Keratinocyte (primary cell): Measurements from ENCODE around the gene TCF15. TPM values are rescaled to one million over a fixed set of nuclear protein-coding genes. Genes with fewer than 3 reads are reported as not detected.

Source experiments
- DNase-seq: peaks from one replicate; pipeline ENCODE4 v3.0.0-alpha.2; 2011; ENCODE audit warnings: low read depth, missing footprints, low spot score
- FAIRE-seq: peaks from 2 replicates; lab custom pipeline; 2011; peaks lifted over from hg19 to GRCh38; lab: Jason Lieb, UNC
- H2AFZ ChIP-seq: 2 replicates; pipeline ENCODE4 v1.6.0; 2012; ENCODE audit warnings: low read length, control low read depth, inconsistent platforms; ENCODE audit not compliant: control insufficient read depth
- H3K27ac ChIP-seq: 2 replicates; pipeline ENCODE4 v1.5.1; 2011; ENCODE audit warnings: low read length; ENCODE audit not compliant: control insufficient read depth, insufficient read depth
- H3K27me3 ChIP-seq: 3 replicates; pipeline ENCODE4 v1.6.0; 2011; ENCODE audit warnings: low read length; ENCODE audit not compliant: control insufficient read depth, insufficient read depth; ENCODE audit errors: extremely low read depth
- H3K36me3 ChIP-seq, 2 experiments: 2 replicates in 1 of 2; 3 replicates in 1 of 2; pipeline ENCODE4 v1.5.1; 2011; ENCODE audit warnings: low read length in 2 of 2, mild to moderate bottlenecking in 1 of 2; ENCODE audit not compliant: control insufficient read depth in 2 of 2, insufficient read depth in 2 of 2; ENCODE audit errors: extremely low read depth in 1 of 2
- H3K4me1 ChIP-seq: 3 replicates; pipeline ENCODE4 v1.5.1; 2011; ENCODE audit warnings: low read length; ENCODE audit not compliant: control insufficient read depth, insufficient read depth; ENCODE audit errors: extremely low read depth
- H3K4me2 ChIP-seq: 3 replicates; pipeline ENCODE4 v1.6.0; 2011; ENCODE audit warnings: low read depth, low read length; ENCODE audit not compliant: control insufficient read depth, insufficient read depth; ENCODE audit errors: extremely low read depth
- H3K4me3 ChIP-seq, 3 experiments: fragments of 200-600 bp in 1 of 3; sonication (generic) in 1 of 3; 2 replicates in 2 of 3; 3 replicates in 1 of 3; pipeline ENCODE4 v1.5.1; 2011 to 2016; ENCODE audit warnings: low read length in 3 of 3, mild to moderate bottlenecking in 3 of 3, control low read depth in 2 of 3, inconsistent platforms in 1 of 3, low read depth in 1 of 3, mixed read lengths in 1 of 3, mixed run types in 1 of 3, moderate library complexity in 1 of 3; ENCODE audit not compliant: control insufficient read depth in 2 of 3, insufficient read depth in 2 of 3; ENCODE audit errors: extremely low read depth in 1 of 3
- H3K79me2 ChIP-seq: 2 replicates; pipeline ENCODE4 v1.6.0; 2012; ENCODE audit warnings: low read length; ENCODE audit not compliant: control insufficient read depth, insufficient read depth
- H3K9ac ChIP-seq: 3 replicates; pipeline ENCODE4 v1.6.0; 2011; ENCODE audit warnings: low read length; ENCODE audit not compliant: control insufficient read depth, insufficient read depth; ENCODE audit errors: extremely low read depth
- H3K9me1 ChIP-seq: 3 replicates; pipeline ENCODE4 v1.6.0; 2011; ENCODE audit warnings: low read length; ENCODE audit not compliant: control insufficient read depth, insufficient read depth; ENCODE audit errors: extremely low read depth
- H3K9me3 ChIP-seq: 2 replicates; pipeline ENCODE4 v1.5.1; 2012; ENCODE audit warnings: low read depth, low read length; ENCODE audit not compliant: control insufficient read depth
- H4K20me1 ChIP-seq: 3 replicates; pipeline ENCODE4 v1.6.0; 2011; ENCODE audit warnings: low read length; ENCODE audit not compliant: control insufficient read depth, insufficient read depth; ENCODE audit errors: extremely low read depth
- EZH2 ChIP-seq: IDR thresholded peaks from one replicate; pipeline ENCODE4 v1.6.1; 2012; ENCODE audit warnings: inconsistent platforms, mild to moderate bottlenecking, low read length, moderate library complexity
- dilution Hi-C: fragments of 300-500 bp; cut with MboI; formaldehyde crosslinking; loops from one replicate; pipeline ENCODE4 v1.7.0; 2020; ENCODE audit warnings: low sequenced_read_pairs; ENCODE audit not compliant: extremely low pct_ligation_motif_present
- polyA plus RNA-seq, 5 experiments: library from polyadenylated mRNA; depleted of rRNA in 3 of 5; stranded (reverse) in 3 of 5; stranded (forward) in 1 of 5; unstranded in 1 of 5; fragments of >200 nt; gene quantifications; 1 replicate in 1 of 5; 2 replicates in 3 of 5; 3 replicates in 1 of 5; pipeline versions ENCODE4 v1.2.1 to v1.2.3, GENCODE V29; 2011 to 2012; ENCODE audit warnings: missing spikeins in 2 of 5, low read depth in 1 of 5, low replicate concordance in 1 of 5
- TF ChIP-seq, protein P1 (sequence below), 3 experiments: IDR thresholded peaks in 1 of 3; conservative IDR thresholded peaks in 1 of 3; optimal IDR thresholded peaks in 1 of 3; 2 replicates in 2 of 3; 3 replicates in 1 of 3; pipeline versions ENCODE3 to v1.5.1; 2011; ENCODE audit warnings: low read length in 3 of 3, mild to moderate bottlenecking in 3 of 3, moderate library complexity in 2 of 3, control low read depth in 1 of 3, inconsistent platforms in 1 of 3; ENCODE audit not compliant: insufficient read depth in 2 of 3; ENCODE audit errors: extremely low read depth in 1 of 3

Gene TCF15
- polyA plus RNA-seq, 1 donor (not counting 4 experiments of a cell fraction or from before 2014, with no cell fraction given), result not detected

- dilution Hi-C loops, result no loop called here
- Histone ChIP-seq H3K9me3 (no peaks in the 10 kb centered on the region), H3K4me1 (no peaks in the 10 kb centered on the region), H2AFZ (no peak overlapping the region), H3K9ac (no peak overlapping the region), H3K9me1 (no peaks in the 10 kb centered on the region), H4K20me1 (no peaks in the 10 kb centered on the region), H3K4me3 (no peak overlapping the region), H3K4me2 (no peak overlapping the region), H3K36me3 (no peaks in the 10 kb centered on the region), H3K27ac (no peak overlapping the region), H3K79me2 (no peaks in the 10 kb centered on the region), H3K27me3 (peaks cover 14% of the 10 kb centered on the region)
- TF ChIP-seq, protein P1, sequence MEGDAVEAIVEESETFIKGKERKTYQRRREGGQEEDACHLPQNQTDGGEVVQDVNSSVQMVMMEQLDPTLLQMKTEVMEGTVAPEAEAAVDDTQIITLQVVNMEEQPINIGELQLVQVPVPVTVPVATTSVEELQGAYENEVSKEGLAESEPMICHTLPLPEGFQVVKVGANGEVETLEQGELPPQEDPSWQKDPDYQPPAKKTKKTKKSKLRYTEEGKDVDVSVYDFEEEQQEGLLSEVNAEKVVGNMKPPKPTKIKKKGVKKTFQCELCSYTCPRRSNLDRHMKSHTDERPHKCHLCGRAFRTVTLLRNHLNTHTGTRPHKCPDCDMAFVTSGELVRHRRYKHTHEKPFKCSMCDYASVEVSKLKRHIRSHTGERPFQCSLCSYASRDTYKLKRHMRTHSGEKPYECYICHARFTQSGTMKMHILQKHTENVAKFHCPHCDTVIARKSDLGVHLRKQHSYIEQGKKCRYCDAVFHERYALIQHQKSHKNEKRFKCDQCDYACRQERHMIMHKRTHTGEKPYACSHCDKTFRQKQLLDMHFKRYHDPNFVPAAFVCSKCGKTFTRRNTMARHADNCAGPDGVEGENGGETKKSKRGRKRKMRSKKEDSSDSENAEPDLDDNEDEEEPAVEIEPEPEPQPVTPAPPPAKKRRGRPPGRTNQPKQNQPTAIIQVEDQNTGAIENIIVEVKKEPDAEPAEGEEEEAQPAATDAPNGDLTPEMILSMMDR (optimal IDR thresholded peaks at IDR 0.05 in 1 of 3, IDR thresholded peaks at IDR 0.05 in 1 of 3, conservative IDR thresholded peaks at IDR 0.05 in 1 of 3; ENCODE audit: extremely low read depth in 1 of 3, insufficient read depth in 2 of 3, low read length in 3 of 3), result no peak
- no peak for FAIRE-seq
- DNase-seq, result no peak
Measured at GRCh38 chr20:625360-625932, 15.3 kb upstream of the TCF15 start.

DNA sequence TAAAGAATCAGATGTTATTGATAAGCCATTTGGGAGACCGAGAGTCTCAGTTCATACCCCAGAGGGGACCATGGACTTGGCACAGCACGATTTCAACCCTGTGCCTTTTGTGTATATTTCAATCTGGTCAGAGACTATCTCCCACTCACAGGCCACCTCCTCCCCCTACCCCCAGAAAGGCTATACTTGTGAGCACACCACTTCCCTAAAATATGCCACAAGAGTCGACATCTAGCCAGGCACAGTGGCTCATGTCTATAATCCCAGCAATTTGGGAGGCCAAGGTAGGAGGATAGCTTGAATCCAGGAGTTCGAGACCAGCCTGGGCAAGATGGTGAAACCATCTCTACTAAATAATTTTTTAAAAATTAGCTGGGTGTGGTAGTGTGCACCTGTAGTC, 13.6 kb upstream of the TCF15 start:
- H3K9ac ChIP-seq, result no peak overlapping the region
- H3K27me3 ChIP-seq, result peaks cover 14% of the 10 kb centered on the region
- H3K4me1 ChIP-seq, result no peaks in the 10 kb centered on the region

More for the DNA sequence above, 13.6 kb upstream of the TCF15 start:
- H3K79me2 ChIP-seq, result no peaks in the 10 kb centered on the region
- no peaks in the 10 kb centered on the region for H3K9me1 ChIP-seq
- no peaks in the 10 kb centered on the region for H4K20me1 ChIP-seq
- no peak overlapping the region for H2AFZ ChIP-seq
- H3K27ac ChIP-seq, result no peak overlapping the region
- no peak for FAIRE-seq
- H3K36me3 ChIP-seq, result no peaks in the 10 kb centered on the region
- TF ChIP-seq EZH2, result no peak
- TF ChIP-seq, protein P1 (optimal IDR thresholded peaks at IDR 0.05 in 1 of 3, IDR thresholded peaks at IDR 0.05 in 1 of 3, conservative IDR thresholded peaks at IDR 0.05 in 1 of 3; ENCODE audit: extremely low read depth in 1 of 3, insufficient read depth in 2 of 3, low read length in 3 of 3), result no peak
- dilution Hi-C loops, result no loop called here
- no peaks in the 10 kb centered on the region for H3K9me3 ChIP-seq
- DNase-seq, result no peak
- no peak overlapping the region for H3K4me2 ChIP-seq
- no peak overlapping the region for H3K4me3 ChIP-seq
